Measurements from ENCODE around the gene RPS6KC1. TPM values are rescaled to one million over a fixed set of nuclear protein-coding genes. Genes with fewer than 3 reads are reported as not detected.
"Not testable (repeated sequence)": the region's sequence is repeated elsewhere in the genome, so short reads cannot be mapped to it uniquely, and the experiment has no call there.

The RPS6KC1 gene
- total RNA-seq, 5 donors from 2014 or later (not counting 1 experiment from before 2014, with no cell fraction given), result 11.0 to 12.8 (median 11.7) TPM

DNA sequence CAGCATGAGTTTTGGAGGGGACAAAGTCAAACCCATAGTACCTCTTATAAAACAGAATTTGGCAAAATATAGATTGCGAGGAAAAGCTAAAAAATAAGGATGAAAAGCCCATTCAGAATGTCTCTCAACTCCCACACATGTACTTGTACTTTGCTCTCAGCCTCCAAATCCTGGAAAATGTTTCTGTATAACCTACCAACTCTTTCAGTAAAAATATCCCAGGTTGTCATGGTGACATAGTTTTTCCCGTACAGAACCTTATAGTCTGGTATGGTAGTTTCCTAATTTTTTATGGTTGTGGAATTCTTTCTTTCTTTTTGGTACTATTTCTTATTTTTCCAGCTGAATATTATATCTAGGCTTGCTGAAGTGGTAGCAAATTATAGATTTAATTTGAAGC, 15.5 kb upstream of the RPS6KC1 start:
- WGBS (ENCODE audit: insufficient coverage), result no CpG with 5 or more reads among the region's 2 CpGs
- peaks cover 0 to 4% (median 0%) of the 10 kb centered on the region in 3 donors for H3K9me3 Mint-ChIP-seq
- H3K36me3 ChIP-seq (ENCODE audit: control insufficient read depth in 2 of 2, extremely low read depth in 1 of 2, insufficient read depth in 1 of 2, low read length in 1 of 2), result no peaks in the 10 kb centered on the region
- H3K36me3 Mint-ChIP-seq, result no peaks in the 10 kb centered on the region
- no peaks in the 10 kb centered on the region for H3K9me3 ChIP-seq
- ATAC-seq (replicated peaks in 1 of 4) (no peak), DNase-seq (no peak)
- ChIA-PET CTCF (interaction anchor here in 1 of 2 donors (0.6 kb wide), 1 partner anchor 976 kb away, joined by 3 read pairs; no protein-coding TSS in a partner anchor), POLR2A (no interaction called here)
- H3K27ac ChIP-seq (ENCODE audit: low read length), result no peak overlapping the region
- no peak overlapping the region for H3K27ac Mint-ChIP-seq
- peaks cover 0 to 19% of the 10 kb centered on the region in 2 experiments for H3K27me3 ChIP-seq (replicated peaks in 1 of 2; ENCODE audit: control insufficient read depth in 2 of 2, extremely low read depth in 1 of 2, insufficient read depth in 2 of 2, low read length in 1 of 2)
- no peak overlapping the region for H3K4me3 ChIP-seq (ENCODE audit: control insufficient read depth in 1 of 2, extremely low read depth in 1 of 2, low read length in 1 of 2)
- H3K4me1 Mint-ChIP-seq, result no peaks in the 10 kb centered on the region
- no peak overlapping the region for H3K4me3 Mint-ChIP-seq
- H3K4me1 ChIP-seq (ENCODE audit: control insufficient read depth in 1 of 2, extremely low read depth in 1 of 2, insufficient read depth in 2 of 2, low read length in 2 of 2), result no peaks in the 10 kb centered on the region
- H3K27me3 Mint-ChIP-seq, result peaks cover 31 to 44% of the 10 kb centered on the region in 2 donors

DNA sequence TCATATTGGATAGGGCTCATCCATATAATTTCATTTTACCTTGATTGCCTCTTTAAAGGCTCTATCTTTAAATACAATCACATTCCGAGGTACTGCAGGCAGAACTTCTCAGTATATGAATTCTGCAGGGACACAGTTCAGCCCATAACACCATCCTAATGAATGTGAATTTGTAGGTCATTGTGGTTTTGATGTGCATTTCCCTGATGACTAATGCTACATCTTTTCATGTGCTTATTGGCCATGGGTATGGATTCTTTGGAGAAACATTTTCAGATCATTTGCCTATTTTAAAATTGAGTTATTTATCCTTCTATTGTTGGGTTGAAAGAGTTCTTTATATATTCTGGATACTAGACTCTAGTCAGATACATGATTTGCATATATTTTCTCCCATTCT, 9.6 kb upstream of the RPS6KC1 start:
- WGBS (ENCODE audit: insufficient coverage), result no CpG with 5 or more reads among the region's 1 CpG
- H3K27me3 Mint-ChIP-seq, result peaks cover 7 to 10% of the 10 kb centered on the region in 2 donors
- Histone ChIP-seq H3K4me3 (ENCODE audit: control insufficient read depth in 1 of 2, extremely low read depth in 1 of 2, low read length in 1 of 2) (no peak overlapping the region), H3K27ac (ENCODE audit: low read length) (no peak overlapping the region), H3K4me1 (ENCODE audit: control insufficient read depth in 1 of 2, extremely low read depth in 1 of 2, insufficient read depth in 2 of 2, low read length in 2 of 2) (no peaks in the 10 kb centered on the region), H3K36me3 (ENCODE audit: control insufficient read depth in 2 of 2, extremely low read depth in 1 of 2, insufficient read depth in 1 of 2, low read length in 1 of 2) (no peaks in the 10 kb centered on the region), H3K9me3 (no peaks in the 10 kb centered on the region), H3K27me3 (replicated peaks in 1 of 2; ENCODE audit: control insufficient read depth in 2 of 2, extremely low read depth in 1 of 2, insufficient read depth in 2 of 2, low read length in 1 of 2) (no peaks in the 10 kb centered on the region)
- H3K4me1 Mint-ChIP-seq, result peaks cover 0 to 6% (median 5%) of the 10 kb centered on the region in 3 donors
- H3K4me3 Mint-ChIP-seq, result no peak overlapping the region
- H3K9me3 Mint-ChIP-seq, result no peaks in the 10 kb centered on the region
- DNase-seq (no peak), ATAC-seq (replicated peaks in 1 of 4) (no peak)
- ChIA-PET CTCF (no interaction called here), POLR2A (interaction anchor here in 1 of 2 donors (0.5 kb wide), 1 partner anchor 249 kb away, joined by 3 read pairs; no protein-coding TSS in a partner anchor)
- H3K27ac Mint-ChIP-seq, result no peak overlapping the region
- no peaks in the 10 kb centered on the region for H3K36me3 Mint-ChIP-seq

DNA sequence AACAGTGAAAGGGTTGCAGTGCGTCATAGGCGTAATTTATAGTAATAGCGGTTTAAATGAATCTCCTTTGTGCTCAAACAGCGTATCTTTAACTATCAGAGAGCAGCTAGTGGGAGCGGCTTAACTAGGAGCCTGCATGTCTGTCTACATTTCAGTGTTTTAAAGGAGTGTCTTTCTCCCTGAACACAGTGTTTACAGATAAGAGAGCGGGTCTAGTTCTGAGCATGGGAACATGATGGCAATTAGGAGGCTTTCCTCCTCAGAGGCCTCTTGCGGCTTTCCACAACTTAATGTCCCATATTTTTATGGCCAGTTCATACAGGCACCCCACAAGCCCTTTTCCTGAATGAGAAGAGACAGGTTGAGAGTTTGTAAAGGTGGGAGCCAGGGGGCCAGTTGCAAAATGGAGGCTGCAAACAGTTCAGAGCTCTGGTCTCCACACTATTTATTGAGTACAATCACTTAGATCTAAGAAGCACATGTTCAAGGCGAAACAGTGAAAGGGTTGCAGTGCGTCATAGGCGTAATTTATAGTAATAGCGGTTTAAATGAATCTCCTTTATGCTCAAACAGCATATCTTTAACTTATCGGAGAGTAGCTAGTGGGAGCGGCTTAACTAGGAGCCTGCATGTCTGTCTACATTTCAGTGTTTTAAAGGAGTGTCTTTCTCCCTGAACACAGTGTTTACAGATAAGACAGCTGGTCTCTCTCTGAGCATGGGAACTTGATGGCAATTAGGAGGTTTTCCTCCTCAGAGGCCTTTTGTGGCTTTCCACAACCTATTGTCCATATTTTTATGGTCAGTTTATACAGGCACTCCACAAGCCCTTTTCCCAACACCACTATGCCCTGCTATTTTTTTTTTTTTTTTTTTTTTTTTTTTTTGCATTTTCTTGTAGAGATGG, 5.5 kb upstream of the RPS6KC1 start:
- H3K36me3 Mint-ChIP-seq; H3K9me3 Mint-ChIP-seq; H3K4me1 ChIP-seq (ENCODE audit: control insufficient read depth in 1 of 2, extremely low read depth in 1 of 2, insufficient read depth in 2 of 2, low read length in 2 of 2); H3K27ac ChIP-seq (ENCODE audit: low read length); H3K36me3 ChIP-seq (ENCODE audit: control insufficient read depth in 2 of 2, extremely low read depth in 1 of 2, insufficient read depth in 1 of 2, low read length in 1 of 2); H3K27ac Mint-ChIP-seq; H3K9me3 ChIP-seq; CTCF ChIA-PET; H3K4me3 ChIP-seq (ENCODE audit: control insufficient read depth in 1 of 2, extremely low read depth in 1 of 2, low read length in 1 of 2); H3K4me3 Mint-ChIP-seq; ATAC-seq (replicated peaks in 1 of 4); DNase-seq: not testable (repeated sequence)
- Mint-ChIP-seq H3K27me3 (peaks cover 14 to 22% of the 10 kb centered on the region in 2 donors), H3K4me1 (peaks cover 6 to 12% (median 12%) of the 10 kb centered on the region in 3 donors)
- POLR2A ChIA-PET, result interaction anchor here in 1 of 2 donors (0.6 kb wide), 1 partner anchor 298 kb away, joined by 4 read pairs; no protein-coding TSS in a partner anchor
- peaks cover 0 to 11% of the 10 kb centered on the region in 2 experiments for H3K27me3 ChIP-seq (replicated peaks in 1 of 2; ENCODE audit: control insufficient read depth in 2 of 2, extremely low read depth in 1 of 2, insufficient read depth in 2 of 2, low read length in 1 of 2)
- 100% methylated on average over 6 of the region's 13 CpGs for WGBS (ENCODE audit: insufficient coverage)

DNA sequence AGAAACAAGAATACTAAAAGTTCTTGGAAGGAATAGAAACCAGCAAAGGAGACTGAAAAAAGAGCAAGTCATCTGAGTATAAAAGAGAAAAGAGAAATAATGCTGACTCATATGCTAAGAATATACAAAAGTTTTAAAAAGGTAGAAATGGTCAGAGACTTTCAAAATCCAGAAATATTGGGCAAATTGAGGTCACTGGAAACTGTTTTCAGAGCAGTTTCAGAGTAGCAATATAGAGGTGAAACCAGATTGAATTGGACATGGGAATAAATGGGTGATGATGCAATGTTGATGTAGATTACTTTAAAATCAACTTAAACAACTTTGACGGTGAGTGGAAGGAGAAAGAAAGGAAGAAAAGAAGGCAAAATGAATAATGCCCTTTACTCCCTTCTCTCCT, 1.8 kb upstream of the RPS6KC1 start:
- Histone ChIP-seq H3K4me1 (ENCODE audit: control insufficient read depth in 1 of 2, extremely low read depth in 1 of 2, insufficient read depth in 2 of 2, low read length in 2 of 2) (peaks cover 5 to 21% of the 10 kb centered on the region in 2 experiments), H3K4me3 (ENCODE audit: control insufficient read depth in 1 of 2, extremely low read depth in 1 of 2, low read length in 1 of 2) (no peak overlapping the region), H3K9me3 (no peaks in the 10 kb centered on the region), H3K27ac (ENCODE audit: low read length) (no peak overlapping the region), H3K36me3 (ENCODE audit: control insufficient read depth in 2 of 2, extremely low read depth in 1 of 2, insufficient read depth in 1 of 2, low read length in 1 of 2) (no peaks in the 10 kb centered on the region), H3K27me3 (replicated peaks in 1 of 2; ENCODE audit: control insufficient read depth in 2 of 2, extremely low read depth in 1 of 2, insufficient read depth in 2 of 2, low read length in 1 of 2) (peaks cover 0 to 11% of the 10 kb centered on the region in 2 experiments)
- H3K4me1 Mint-ChIP-seq, result peaks cover 27 to 33% (median 27%) of the 10 kb centered on the region in 3 donors
- peaks cover 14 to 20% of the 10 kb centered on the region in 2 donors for H3K27me3 Mint-ChIP-seq
- H3K36me3 Mint-ChIP-seq, result peaks cover 10% of the 10 kb centered on the region
- no CpG with 5 or more reads among the region's 1 CpG for WGBS (ENCODE audit: insufficient coverage)
- no peak for DNase-seq
- POLR2A ChIA-PET, result no interaction called here
- H3K9me3 Mint-ChIP-seq, result peaks cover 0 to 9% (median 0%) of the 10 kb centered on the region in 3 donors
- H3K27ac Mint-ChIP-seq, result no peak overlapping the region
- CTCF ChIA-PET, result no interaction called here
- no peak for ATAC-seq (replicated peaks in 1 of 4)
- peak overlapping the region in 2 of 3 donors; percentile 2 to 46 for H3K4me3 Mint-ChIP-seq

DNA sequence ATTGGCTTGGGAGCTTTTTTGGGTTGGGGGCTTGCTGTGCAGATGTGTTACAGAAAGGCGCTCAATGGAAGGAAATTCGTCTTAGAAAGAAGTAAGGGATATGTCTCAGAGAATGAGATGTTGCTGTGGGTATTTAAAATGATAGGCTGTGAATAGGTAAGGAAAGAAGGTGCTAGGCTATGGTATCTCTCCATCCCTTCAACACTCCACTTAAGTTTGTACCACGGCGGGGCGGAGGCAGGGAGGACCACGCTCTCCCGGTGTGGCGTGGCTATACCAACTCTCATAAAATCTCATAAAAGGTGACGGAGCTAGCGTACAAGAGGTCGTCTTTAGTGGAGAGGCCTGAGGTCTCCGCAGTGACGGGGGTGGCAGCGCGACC, 305 bp upstream of the RPS6KC1 start:
- Histone ChIP-seq H3K27me3 (replicated peaks in 1 of 2; ENCODE audit: control insufficient read depth in 2 of 2, extremely low read depth in 1 of 2, insufficient read depth in 2 of 2, low read length in 1 of 2) (peaks cover 0 to 11% of the 10 kb centered on the region in 2 experiments), H3K36me3 (ENCODE audit: control insufficient read depth in 2 of 2, extremely low read depth in 1 of 2, insufficient read depth in 1 of 2, low read length in 1 of 2) (no peaks in the 10 kb centered on the region), H3K4me1 (ENCODE audit: control insufficient read depth in 1 of 2, extremely low read depth in 1 of 2, insufficient read depth in 2 of 2, low read length in 2 of 2) (peaks cover 5 to 21% of the 10 kb centered on the region in 2 experiments), H3K9me3 (no peaks in the 10 kb centered on the region), H3K4me3 (ENCODE audit: control insufficient read depth in 1 of 2, extremely low read depth in 1 of 2, low read length in 1 of 2) (peak overlapping the region; percentile 82 to 90), H3K27ac (ENCODE audit: low read length) (peak overlapping the region; percentile 77)
- DNase-seq, result no peak
- Mint-ChIP-seq H3K36me3 (peaks cover 10% of the 10 kb centered on the region), H3K4me3 (peak overlapping the region; percentile 95 to 98 (median 97)), H3K27ac (peak overlapping the region; percentile 94 to 95), H3K9me3 (peaks cover 0 to 9% (median 0%) of the 10 kb centered on the region in 3 donors), H3K27me3 (peaks cover 14 to 20% of the 10 kb centered on the region in 2 donors), H3K4me1 (peaks cover 32 to 33% (median 32%) of the 10 kb centered on the region in 3 donors)
- ChIA-PET POLR2A (interaction anchor here in 1 of 2 donors (0.7 kb wide), 1 partner anchor 37 kb away, joined by 4 read pairs; no protein-coding TSS in a partner anchor), CTCF (no interaction called here)
- ATAC-seq (replicated peaks in 1 of 4), result peak; percentile 46 to 55 (median 47)
- 0% methylated on average over 4 of the region's 15 CpGs for WGBS (ENCODE audit: insufficient coverage)

DNA sequence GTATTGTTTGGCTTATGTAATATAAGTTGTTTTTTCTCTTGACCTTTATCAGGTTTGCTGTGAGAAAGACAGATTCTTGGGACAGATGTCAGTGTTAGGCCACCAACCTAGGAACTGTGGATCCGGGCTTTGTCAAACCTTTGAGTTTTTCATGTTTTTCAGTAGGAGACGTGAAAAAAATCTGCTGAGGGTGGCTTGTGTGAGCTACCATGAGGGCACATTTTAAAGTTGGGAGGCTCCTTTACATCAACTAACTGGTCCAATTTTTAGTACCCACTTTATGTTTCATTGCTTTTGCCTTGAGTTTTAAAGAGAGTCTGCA, 801 bp downstream of the RPS6KC1 start:
- H3K27ac ChIP-seq (ENCODE audit: low read length), result no peak overlapping the region
- peaks cover 0 to 11% of the 10 kb centered on the region in 2 experiments for H3K27me3 ChIP-seq (replicated peaks in 1 of 2; ENCODE audit: control insufficient read depth in 2 of 2, extremely low read depth in 1 of 2, insufficient read depth in 2 of 2, low read length in 1 of 2)
- DNase-seq, result no peak
- Mint-ChIP-seq H3K27me3 (peaks cover 14 to 20% of the 10 kb centered on the region in 2 donors), H3K4me1 (peaks cover 32 to 37% (median 33%) of the 10 kb centered on the region in 3 donors), H3K27ac (peak overlapping the region; percentile 77 to 91), H3K4me3 (peak overlapping the region; percentile 95 to 98 (median 97)), H3K9me3 (peaks cover 0 to 9% (median 0%) of the 10 kb centered on the region in 3 donors), H3K36me3 (peaks cover 10% of the 10 kb centered on the region)
- no CpG with 5 or more reads among the region's 2 CpGs for WGBS (ENCODE audit: insufficient coverage)
- CTCF ChIA-PET, result no interaction called here
- POLR2A ChIA-PET, result no interaction called here
- no peaks in the 10 kb centered on the region for H3K9me3 ChIP-seq
- ATAC-seq (replicated peaks in 1 of 4), result no peak
- H3K4me1 ChIP-seq (ENCODE audit: control insufficient read depth in 1 of 2, extremely low read depth in 1 of 2, insufficient read depth in 2 of 2, low read length in 2 of 2), result peaks cover 5 to 21% of the 10 kb centered on the region in 2 experiments
- peak overlapping the region; percentile 82 to 90 for H3K4me3 ChIP-seq (ENCODE audit: control insufficient read depth in 1 of 2, extremely low read depth in 1 of 2, low read length in 1 of 2)
- no peaks in the 10 kb centered on the region for H3K36me3 ChIP-seq (ENCODE audit: control insufficient read depth in 2 of 2, extremely low read depth in 1 of 2, insufficient read depth in 1 of 2, low read length in 1 of 2)
